K562 (cell line): ENCODE results near the gene DRAXIN. TPM values are rescaled to one million over a fixed set of nuclear protein-coding genes. Genes with fewer than 3 reads are reported as not detected.

Experiments used
- ATAC-seq: fragments of 200-7000 bp; cut with Tn5 transposase; 3 replicates; pipeline ENCODE4 v1.9.1; 2020; ENCODE audit warnings: moderate library complexity
- BruUV-seq: library from RNA; stranded (reverse); fragments of 400-500 nt; replicated peaks from 2 replicates; lab custom pipeline; 2021; lab: Mats Ljungman, UMichigan
- CTCF ChIA-PET: fragments of 300-600 bp; formaldehyde crosslinking; extraction: SDS; loops from one replicate; lab custom pipeline; 2021; ENCODE audit warnings: low intra/inter-chr PET ratio; lab: Yijun Ruan, JAX
- POLR2A ChIA-PET: fragments of 300-600, 350-650 bp; sonication (Branson Sonifier 250); formaldehyde crosslinking; extraction: SDS; loops from one replicate; lab custom pipeline; 2021; ENCODE audit warnings: antibody characterized with exemption, inconsistent platforms; lab: Yijun Ruan, JAX
- DNase-seq, 4 experiments: peaks; one replicate each; pipeline versions ENCODE4 v3.0.0 to v3.0.0-alpha.2; 2011 to 2018; ENCODE audit warnings: low spot score in 3 of 4, mixed read lengths in 3 of 4; ENCODE audit errors: extremely low read depth in 1 of 4
- FAIRE-seq: peaks from 2 replicates; lab custom pipeline; 2011; peaks lifted over from hg19 to GRCh38; lab: Jason Lieb, UNC
- H2AFZ ChIP-seq: 2 replicates; pipeline ENCODE4 v1.6.0; 2011; ENCODE audit warnings: low read depth, low read length, control low read depth, inconsistent platforms
- H3K27ac ChIP-seq: fragments of 200-600 bp; 3 replicates; pipeline ENCODE4 v1.8.0; 2011; ENCODE audit warnings: low read depth, mild to moderate bottlenecking, control low read depth, inconsistent platforms, low read length, moderate library complexity, mixed read lengths; ENCODE audit errors: extremely low read depth
- H3K27me3 ChIP-seq, 2 experiments: fragments of 300-600 bp in 1 of 2; 2 replicates in 1 of 2; 3 replicates in 1 of 2; pipeline versions ENCODE4 v1.6.0 to v1.8.0; 2011; ENCODE audit warnings: inconsistent platforms in 2 of 2, low read length in 2 of 2, mild to moderate bottlenecking in 1 of 2, mixed read lengths in 1 of 2, moderate library complexity in 1 of 2; ENCODE audit not compliant: control insufficient read depth in 2 of 2, insufficient read depth in 2 of 2
- H3K36me3 ChIP-seq: fragments of 300-600 bp; 3 replicates; pipeline ENCODE4 v1.8.0; 2011; ENCODE audit warnings: mild to moderate bottlenecking, low read length, inconsistent platforms; ENCODE audit not compliant: control insufficient read depth, insufficient read depth
- H3K4me1 ChIP-seq, 2 experiments: fragments of 200-600 bp in 1 of 2; replicated peaks in 1 of 2; 2 replicates in 1 of 2; 3 replicates in 1 of 2; pipeline versions ENCODE4 v1.5.1 to v1.8.0; 2011; ENCODE audit warnings: inconsistent platforms in 2 of 2, low read length in 2 of 2, mild to moderate bottlenecking in 1 of 2, mixed read lengths in 1 of 2, moderate library complexity in 1 of 2; ENCODE audit not compliant: control insufficient read depth in 2 of 2, insufficient read depth in 2 of 2
- H3K4me2 ChIP-seq: 2 replicates; pipeline ENCODE4 v1.6.1; 2011; ENCODE audit warnings: low read length, control low read depth, inconsistent platforms, mixed read lengths; ENCODE audit not compliant: insufficient read depth
- H3K4me3 ChIP-seq: fragments of 200-600 bp; sonication (generic), shearing (Covaris generic); 2 replicates; pipeline ENCODE4 v1.5.1; 2016; ENCODE audit warnings: control low read depth, inconsistent platforms
- H3K79me2 ChIP-seq: fragments of 200-600 bp; 3 replicates; pipeline ENCODE4 v1.8.0; 2011; ENCODE audit warnings: low read length, inconsistent platforms; ENCODE audit not compliant: control insufficient read depth, insufficient read depth
- H3K9ac ChIP-seq, 2 experiments: 2 replicates each; pipeline versions ENCODE4 v1.6.0 to v1.6.1; 2011; ENCODE audit warnings: low read depth in 2 of 2, low read length in 2 of 2, control low read depth in 1 of 2, inconsistent platforms in 1 of 2, mild to moderate bottlenecking in 1 of 2, mixed read lengths in 1 of 2; ENCODE audit not compliant: insufficient read depth in 1 of 2
- H3K9me1 ChIP-seq: one replicate; pipeline ENCODE4 v1.6.0; 2011; ENCODE audit warnings: inconsistent platforms, mild to moderate bottlenecking, low read length, moderate library complexity; ENCODE audit not compliant: control insufficient read depth, insufficient read depth
- H3K9me3 ChIP-seq: replicated peaks from 2 replicates; pipeline ENCODE4 v1.5.1; 2011; ENCODE audit warnings: low read depth, low read length, inconsistent platforms; ENCODE audit not compliant: control insufficient read depth, insufficient read depth
- H4K20me1 ChIP-seq: replicated peaks from 2 replicates; pipeline ENCODE4 v1.6.1; 2011; ENCODE audit warnings: low read length, inconsistent platforms, mixed read lengths; ENCODE audit not compliant: control insufficient read depth, insufficient read depth
- BRD4 ChIP-seq: fragments of 200-600 bp; sonication (generic); IDR thresholded peaks from 2 replicates; pipeline ENCODE4 v1.6.1; 2017; ENCODE audit warnings: inconsistent platforms
- RBFOX2 ChIP-seq: fragments of 200-400 bp; formaldehyde crosslinking; IDR thresholded peaks from 2 replicates; pipeline ENCODE4 v1.6.1; 2017; ENCODE audit warnings: low read depth, mild to moderate bottlenecking, low read length, moderate library complexity
- WGBS: fragments of 100-300 bp; shearing (Covaris generic); methylation state at CpG from one replicate; pipeline ENCODE4 v1.1.6; 2016; ENCODE audit warnings: low coverage, mixed read lengths; ENCODE audit not compliant: insufficient coverage; ENCODE audit errors: missing lambda C conversion rate; 5-methylcytosine and 5-hydroxymethylcytosine counted together
- in situ Hi-C: fragments of 300-500 bp; cut with MboI; formaldehyde crosslinking; loops from 4 replicates; pipeline ENCODE4 v1.15.0; 2018; ENCODE audit warnings: inconsistent platforms, mixed read lengths
- intact Hi-C: fragments of 100-400 bp; cut with micrococcal nuclease; formaldehyde crosslinking; loops from 2 replicates; pipeline ENCODE4 v1.14.2; 2022
- polyA plus RNA-seq, 8 experiments: library from polyadenylated mRNA; depleted of rRNA in 4 of 8; stranded (reverse) in 5 of 8; unstranded in 3 of 8; fragments of >200 nt; fragmentation: Nextera tagmentation in 2 of 8; fragmentation: Illumina TruSeq in 1 of 8; extraction: Ambion mirVana in 2 of 8; extraction: Trizol in 1 of 8; gene quantifications; 2 replicates each; pipeline versions ENCODE4 v1.2.1 to v1.2.3, GENCODE V29; 2011 to 2014; ENCODE audit warnings: inconsistent platforms in 1 of 8, missing spikeins in 1 of 8
- total RNA-seq, 7 experiments: library from RNA; depleted of rRNA in 6 of 7; stranded (reverse); fragments of >200 nt in 6 of 7; fragmentation: Illumina TruSeq in 2 of 7; extraction: Trizol in 2 of 7; gene quantifications; 2 replicates each; pipeline versions ENCODE4 v1.2.1 to v1.2.3, GENCODE V29; 2011 to 2021; ENCODE audit warnings: low replicate concordance in 1 of 7
- TF ChIP-seq, protein P1 (sequence below): sonication (generic); formaldehyde crosslinking; IDR thresholded peaks from 2 replicates; pipeline ENCODE4 v1.8.1; 2023; ENCODE audit warnings: mild to moderate bottlenecking, missing genetic modification reagents

DRAXIN gene
- total and polyA plus RNA-seq, 9 of the 15 experiments (the other 6 are each of a cell fraction or from before 2014, with no cell fraction given), result 0.01 to 0.04 (median 0.01) TPM; not detected in 6

DNA sequence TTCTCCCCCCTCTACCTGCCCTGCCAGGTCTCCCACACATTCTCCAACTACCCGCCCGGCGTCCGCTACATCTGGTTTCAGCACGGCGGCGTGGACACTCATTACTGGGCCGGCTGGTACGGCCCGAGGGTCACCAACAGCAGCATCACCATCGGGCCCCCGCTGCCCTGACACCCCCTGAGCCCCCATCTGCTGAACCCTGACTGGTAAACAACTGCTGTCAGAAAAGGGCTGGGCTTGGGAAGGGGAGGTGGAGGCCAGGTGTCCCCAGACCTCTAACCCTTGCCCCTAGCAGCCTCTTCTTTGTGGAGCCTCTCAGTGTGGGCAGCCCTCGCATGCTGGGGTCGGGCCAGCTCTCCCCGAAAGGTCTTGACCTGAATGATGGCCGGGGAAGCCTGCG is 30.4 kb upstream of the DRAXIN start:
- TF ChIP-seq RBFOX2 (0 out of 2 replicates have a peak, but pooled peaks have one; percentile 11), BRD4 (no peak)
- TF ChIP-seq, protein P1, sequence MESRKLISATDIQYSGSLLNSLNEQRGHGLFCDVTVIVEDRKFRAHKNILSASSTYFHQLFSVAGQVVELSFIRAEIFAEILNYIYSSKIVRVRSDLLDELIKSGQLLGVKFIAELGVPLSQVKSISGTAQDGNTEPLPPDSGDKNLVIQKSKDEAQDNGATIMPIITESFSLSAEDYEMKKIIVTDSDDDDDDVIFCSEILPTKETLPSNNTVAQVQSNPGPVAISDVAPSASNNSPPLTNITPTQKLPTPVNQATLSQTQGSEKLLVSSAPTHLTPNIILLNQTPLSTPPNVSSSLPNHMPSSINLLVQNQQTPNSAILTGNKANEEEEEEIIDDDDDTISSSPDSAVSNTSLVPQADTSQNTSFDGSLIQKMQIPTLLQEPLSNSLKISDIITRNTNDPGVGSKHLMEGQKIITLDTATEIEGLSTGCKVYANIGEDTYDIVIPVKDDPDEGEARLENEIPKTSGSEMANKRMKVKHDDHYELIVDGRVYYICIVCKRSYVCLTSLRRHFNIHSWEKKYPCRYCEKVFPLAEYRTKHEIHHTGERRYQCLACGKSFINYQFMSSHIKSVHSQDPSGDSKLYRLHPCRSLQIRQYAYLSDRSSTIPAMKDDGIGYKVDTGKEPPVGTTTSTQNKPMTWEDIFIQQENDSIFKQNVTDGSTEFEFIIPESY (CRISPR knock-in tag), result 0 out of 2 replicates have a peak, but pooled peaks have one; percentile 20
- no peaks in the 10 kb centered on the region for H3K9me1 ChIP-seq
- no peak overlapping the region for H2AFZ ChIP-seq
- DNase-seq (no peak), ATAC-seq (no peak), FAIRE-seq (no peak)
- no TSS peak for BruUV-seq
- no peaks in the 10 kb centered on the region for H3K27me3 ChIP-seq
- H4K20me1 ChIP-seq, result no peaks in the 10 kb centered on the region
- ChIA-PET POLR2A (interaction anchor here (0.8 to 1.2 kb wide), 2 partner anchors 8 to 14 kb away, joined by 3 to 4 read pairs; no protein-coding TSS in a partner anchor), CTCF (no interaction called here)
- H3K36me3 ChIP-seq, result peaks cover 18% of the 10 kb centered on the region; the same call in 2 of the 3 replicates
- peaks cover 6 to 36% of the 10 kb centered on the region in 2 experiments; a peak in 4 of 5 replicates for H3K4me1 ChIP-seq
- H3K9ac ChIP-seq, result peak overlapping the region in 1 of 2 experiments; percentile 24; a peak in 2 of 4 replicates
- no peak overlapping the region for H3K4me3 ChIP-seq
- H3K9me3 ChIP-seq, result no peaks in the 10 kb centered on the region; the same call in 1 of the 2 replicates
- in situ Hi-C loops, result no loop called here
- intact Hi-C loops, result loop anchor here (10.0 kb wide), 1 partner anchor 224 kb away; no protein-coding TSS in a partner anchor
- no peak overlapping the region for H3K4me2 ChIP-seq
- H3K79me2 ChIP-seq, result peaks cover 7% of the 10 kb centered on the region; the same call in 2 of the 3 replicates
- WGBS, result 67% methylated on average over 17 of the region's 17 CpGs
- no peak overlapping the region for H3K27ac ChIP-seq
